K562 (cell line): ENCODE measurements around the gene CCDC171. TPM values are rescaled to one million over a fixed set of nuclear protein-coding genes. Genes with fewer than 3 reads are reported as not detected.

Experiments
- ATAC-seq: fragments of 200-7000 bp; cut with Tn5 transposase; 3 replicates; pipeline ENCODE4 v1.9.1; 2020; ENCODE audit warnings: moderate library complexity
- BruUV-seq: library from RNA; stranded (reverse); fragments of 400-500 nt; replicated peaks from 2 replicates; lab custom pipeline; 2021; lab: Mats Ljungman, UMichigan
- CTCF ChIA-PET: fragments of 300-600 bp; formaldehyde crosslinking; extraction: SDS; loops from one replicate; lab custom pipeline; 2021; ENCODE audit warnings: low intra/inter-chr PET ratio; lab: Yijun Ruan, JAX
- POLR2A ChIA-PET: fragments of 300-600, 350-650 bp; sonication (Branson Sonifier 250); formaldehyde crosslinking; extraction: SDS; loops from one replicate; lab custom pipeline; 2021; ENCODE audit warnings: antibody characterized with exemption, inconsistent platforms; lab: Yijun Ruan, JAX
- DNase-seq, 4 experiments: peaks; one replicate each; pipeline versions ENCODE4 v3.0.0 to v3.0.0-alpha.2; 2011 to 2018; ENCODE audit warnings: low spot score in 3 of 4, mixed read lengths in 3 of 4; ENCODE audit errors: extremely low read depth in 1 of 4
- FAIRE-seq: peaks from 2 replicates; lab custom pipeline; 2011; peaks lifted over from hg19 to GRCh38; lab: Jason Lieb, UNC
- H2AFZ ChIP-seq: 2 replicates; pipeline ENCODE4 v1.6.0; 2011; ENCODE audit warnings: low read depth, low read length, control low read depth, inconsistent platforms
- H3K27ac ChIP-seq: fragments of 200-600 bp; 3 replicates; pipeline ENCODE4 v1.8.0; 2011; ENCODE audit warnings: low read depth, mild to moderate bottlenecking, control low read depth, inconsistent platforms, low read length, moderate library complexity, mixed read lengths; ENCODE audit errors: extremely low read depth
- H3K27me3 ChIP-seq, 2 experiments: fragments of 300-600 bp in 1 of 2; 2 replicates in 1 of 2; 3 replicates in 1 of 2; pipeline versions ENCODE4 v1.6.0 to v1.8.0; 2011; ENCODE audit warnings: inconsistent platforms in 2 of 2, low read length in 2 of 2, mild to moderate bottlenecking in 1 of 2, mixed read lengths in 1 of 2, moderate library complexity in 1 of 2; ENCODE audit not compliant: control insufficient read depth in 2 of 2, insufficient read depth in 2 of 2
- H3K36me3 ChIP-seq: fragments of 300-600 bp; 3 replicates; pipeline ENCODE4 v1.8.0; 2011; ENCODE audit warnings: mild to moderate bottlenecking, low read length, inconsistent platforms; ENCODE audit not compliant: control insufficient read depth, insufficient read depth
- H3K4me1 ChIP-seq, 2 experiments: fragments of 200-600 bp in 1 of 2; replicated peaks in 1 of 2; 2 replicates in 1 of 2; 3 replicates in 1 of 2; pipeline versions ENCODE4 v1.5.1 to v1.8.0; 2011; ENCODE audit warnings: inconsistent platforms in 2 of 2, low read length in 2 of 2, mild to moderate bottlenecking in 1 of 2, mixed read lengths in 1 of 2, moderate library complexity in 1 of 2; ENCODE audit not compliant: control insufficient read depth in 2 of 2, insufficient read depth in 2 of 2
- H3K4me2 ChIP-seq: 2 replicates; pipeline ENCODE4 v1.6.1; 2011; ENCODE audit warnings: low read length, control low read depth, inconsistent platforms, mixed read lengths; ENCODE audit not compliant: insufficient read depth
- H3K4me3 ChIP-seq: fragments of 200-600 bp; sonication (generic), shearing (Covaris generic); 2 replicates; pipeline ENCODE4 v1.5.1; 2016; ENCODE audit warnings: control low read depth, inconsistent platforms
- H3K79me2 ChIP-seq: fragments of 200-600 bp; 3 replicates; pipeline ENCODE4 v1.8.0; 2011; ENCODE audit warnings: low read length, inconsistent platforms; ENCODE audit not compliant: control insufficient read depth, insufficient read depth
- H3K9ac ChIP-seq, 2 experiments: 2 replicates each; pipeline versions ENCODE4 v1.6.0 to v1.6.1; 2011; ENCODE audit warnings: low read depth in 2 of 2, low read length in 2 of 2, control low read depth in 1 of 2, inconsistent platforms in 1 of 2, mild to moderate bottlenecking in 1 of 2, mixed read lengths in 1 of 2; ENCODE audit not compliant: insufficient read depth in 1 of 2
- H3K9me1 ChIP-seq: one replicate; pipeline ENCODE4 v1.6.0; 2011; ENCODE audit warnings: inconsistent platforms, mild to moderate bottlenecking, low read length, moderate library complexity; ENCODE audit not compliant: control insufficient read depth, insufficient read depth
- H3K9me3 ChIP-seq: replicated peaks from 2 replicates; pipeline ENCODE4 v1.5.1; 2011; ENCODE audit warnings: low read depth, low read length, inconsistent platforms; ENCODE audit not compliant: control insufficient read depth, insufficient read depth
- H4K20me1 ChIP-seq: replicated peaks from 2 replicates; pipeline ENCODE4 v1.6.1; 2011; ENCODE audit warnings: low read length, inconsistent platforms, mixed read lengths; ENCODE audit not compliant: control insufficient read depth, insufficient read depth
- ESRRA ChIP-seq: fragments of 450-650 bp; IDR thresholded peaks from 2 replicates; pipeline ENCODE4 v1.6.1; 2014; ENCODE audit warnings: low read depth, mild to moderate bottlenecking, moderate library complexity, borderline replicate concordance
- ETS1 ChIP-seq: conservative IDR thresholded peaks from 2 replicates; pipeline ENCODE4 v1.6.1; 2011; ENCODE audit warnings: low read depth, mild to moderate bottlenecking, low read length; ENCODE audit not compliant: control insufficient read depth
- GATAD2A ChIP-seq: fragments of 450-650 bp; IDR thresholded peaks from 2 replicates; pipeline ENCODE4 v1.6.1; 2017
- HNRNPK ChIP-seq: fragments of 200-400 bp; formaldehyde crosslinking; IDR thresholded peaks from one replicate; pipeline ENCODE4 v1.6.1; 2018; ENCODE audit warnings: mild to moderate bottlenecking, low read depth, low read length; ENCODE audit not compliant: poor library complexity, severe bottlenecking
- MBD2 ChIP-seq: sonication (generic); IDR thresholded peaks from 2 replicates; pipeline ENCODE4 v1.6.1; 2016; ENCODE audit warnings: low read depth, borderline replicate concordance
- MEIS2 ChIP-seq: fragments of 450-650 bp; IDR thresholded peaks from 2 replicates; pipeline ENCODE4 v1.6.1; 2014; ENCODE audit warnings: mild to moderate bottlenecking; ENCODE audit not compliant: partially characterized antibody
- TAF7 ChIP-seq: fragments of 450-650 bp; IDR thresholded peaks from 2 replicates; pipeline ENCODE4 v1.6.1; 2016; ENCODE audit warnings: missing genetic modification characterization, missing compliant biosample characterization
- WGBS: fragments of 100-300 bp; shearing (Covaris generic); methylation state at CpG from one replicate; pipeline ENCODE4 v1.1.6; 2016; ENCODE audit warnings: low coverage, mixed read lengths; ENCODE audit not compliant: insufficient coverage; ENCODE audit errors: missing lambda C conversion rate; 5-methylcytosine and 5-hydroxymethylcytosine counted together
- in situ Hi-C: fragments of 300-500 bp; cut with MboI; formaldehyde crosslinking; loops from 4 replicates; pipeline ENCODE4 v1.15.0; 2018; ENCODE audit warnings: inconsistent platforms, mixed read lengths
- intact Hi-C: fragments of 100-400 bp; cut with micrococcal nuclease; formaldehyde crosslinking; loops from 2 replicates; pipeline ENCODE4 v1.14.2; 2022
- polyA plus RNA-seq, 8 experiments: library from polyadenylated mRNA; depleted of rRNA in 4 of 8; stranded (reverse) in 5 of 8; unstranded in 3 of 8; fragments of >200 nt; fragmentation: Nextera tagmentation in 2 of 8; fragmentation: Illumina TruSeq in 1 of 8; extraction: Ambion mirVana in 2 of 8; extraction: Trizol in 1 of 8; gene quantifications; 2 replicates each; pipeline versions ENCODE4 v1.2.1 to v1.2.3, GENCODE V29; 2011 to 2014; ENCODE audit warnings: inconsistent platforms in 1 of 8, missing spikeins in 1 of 8
- total RNA-seq, 7 experiments: library from RNA; depleted of rRNA in 6 of 7; stranded (reverse); fragments of >200 nt in 6 of 7; fragmentation: Illumina TruSeq in 2 of 7; extraction: Trizol in 2 of 7; gene quantifications; 2 replicates each; pipeline versions ENCODE4 v1.2.1 to v1.2.3, GENCODE V29; 2011 to 2021; ENCODE audit warnings: low replicate concordance in 1 of 7

The CCDC171 gene
- total and polyA plus RNA-seq, 9 of the 15 experiments (the other 6 are each of a cell fraction or from before 2014, with no cell fraction given) = 0.08 to 3.8 (median 0.27) TPM

GRCh38 chr9:15512204-15512603 is 40.6 kb upstream of the CCDC171 start:
- intact Hi-C loops = loop anchor here (5.0 kb wide), 1 partner anchor 40 kb away; the partner anchor contains the start of gene CCDC171
- Histone ChIP-seq H3K4me2 (peak overlapping the region; percentile 53; the same call in 1 of the 2 replicates), H3K9me1 (no peaks in the 10 kb centered on the region), H4K20me1 (no peaks in the 10 kb centered on the region), H3K79me2 (peaks cover 34% of the 10 kb centered on the region), H3K4me3 (no peak overlapping the region), H3K27me3 (no peaks in the 10 kb centered on the region), H2AFZ (peak overlapping the region; percentile 98), H3K36me3 (peaks cover 21% of the 10 kb centered on the region), H3K4me1 (peaks cover 3 to 7% of the 10 kb centered on the region in 2 experiments; a peak in 2 of 5 replicates), H3K9ac (peak overlapping the region in 1 of 2 experiments; percentile 44; a peak in 1 of 4 replicates), H3K9me3 (no peaks in the 10 kb centered on the region), H3K27ac (peak overlapping the region; percentile 98)
- CTCF ChIA-PET = no interaction called here
- POLR2A ChIA-PET = interaction anchor here (3.4 kb wide), 1 partner anchor 11 kb away, joined by 10 read pairs; no protein-coding TSS in a partner anchor
- no peak for FAIRE-seq
- BruUV-seq = no TSS peak
- TF ChIP-seq HNRNPK (no peak), ESRRA (no peak), MBD2 (no peak), TAF7 (no peak), GATAD2A (no peak), ETS1 (no peak), MEIS2 (peak; percentile 31)
- 33% methylated on average over 1 of the region's 1 CpG for WGBS
- ATAC-seq = no peak
- in situ Hi-C loops = no loop called here
- DNase-seq = no peak
